ENCODE measurements around the gene TRAP1.
"Not testable (repeated sequence)": the region's sequence is repeated elsewhere in the genome, so short reads cannot be mapped to it uniquely, and the experiment has no call there.

Gene TRAP1

GRCh38 chr16:3714378-3714777 is 2.9 kb downstream of the TRAP1 start:
- not testable (repeated sequence) for DNase-seq

- no peak for DNase-seq
These were observed 3.6 kb downstream of the TRAP1 start for GRCh38 chr16:3713587-3714242.

- DNase-seq = no peak
These were observed 4.4 kb downstream of the TRAP1 start for GRCh38 chr16:3712861-3713372.

- no peak for DNase-seq
These were observed 10.9 kb downstream of the TRAP1 start for GRCh38 chr16:3706253-3707012.

GRCh38 chr16:3702082-3702481 is 15.2 kb downstream of the TRAP1 start:
- no peak for DNase-seq

GRCh38 chr16:3701531-3701930 is 15.8 kb downstream of the TRAP1 start:
- no peak for DNase-seq

- peak in 4 of 56 donors; percentile 7 to 17 (median 14) for DNase-seq
These were observed 18.4 kb downstream of the TRAP1 start for GRCh38 chr16:3698941-3699340.

GRCh38 chr16:3696425-3697218 is 20.7 kb downstream of the TRAP1 start:
- DNase-seq = no peak

- DNase-seq = no peak
These were observed 21.5 kb downstream of the TRAP1 start for GRCh38 chr16:3695610-3696369.

- DNase-seq = no peak
These were observed 23.3 kb downstream of the TRAP1 start for GRCh38 chr16:3694051-3694450.

- DNase-seq = no peak
These were observed 25.6 kb downstream of the TRAP1 start for GRCh38 chr16:3691761-3692160.

- DNase-seq = no peak
These were observed 26.2 kb downstream of the TRAP1 start for GRCh38 chr16:3690980-3691720.

- peak; percentile 38 to 95 (median 84) for DNase-seq
These were observed 26.8 kb downstream of the TRAP1 start for GRCh38 chr16:3690470-3690928.

GRCh38 chr16:3689731-3690130 is 27.6 kb downstream of the TRAP1 start:
- DNase-seq = no peak

GRCh38 chr16:3687792-3688191 is 29.5 kb downstream of the TRAP1 start:
- DNase-seq = no peak

- peak in 1 of 56 donors; percentile 9 for DNase-seq
These were observed 30.3 kb downstream of the TRAP1 start for GRCh38 chr16:3687021-3687420.

GRCh38 chr16:3681206-3681605 is 36.1 kb downstream of the TRAP1 start:
- peak in 24 of 56 donors; percentile 6 to 51 (median 21) for DNase-seq

GRCh38 chr16:3677994-3678393 is 39.3 kb downstream of the TRAP1 start:
- DNase-seq = no peak

GRCh38 chr16:3675601-3676130 is 41.7 kb downstream of the TRAP1 start:
- DNase-seq = no peak

Measured in nucleus accumbens (tissue), 56 donors.